AG10803 (cell line): ENCODE results near the gene FNDC10.

Source experiments
- DNase-seq: peaks from one replicate; pipeline ENCODE4 v3.0.0; 2010; ENCODE audit warnings: low read depth
- H3K4me3 ChIP-seq: 2 replicates; pipeline ENCODE4 v1.5.1; 2011; ENCODE audit warnings: mild to moderate bottlenecking, low read length, control low read depth
- CTCF ChIP-seq: conservative IDR thresholded peaks from 2 replicates; pipeline ENCODE4 v1.5.1; 2011; ENCODE audit warnings: mild to moderate bottlenecking, low read length, control low read depth, inconsistent platforms

FNDC10 gene

GRCh38 chr1:1619917-1620361 lies 20.0 kb upstream of the FNDC10 start:
- DNase-seq = no peak
- peak; percentile 14; the same call in 1 of the 2 replicates for TF ChIP-seq CTCF

GRCh38 chr1:1618396-1619068 lies 18.6 kb upstream of the FNDC10 start:
- no peak overlapping the region for H3K4me3 ChIP-seq
- no peak for DNase-seq

More at GRCh38 chr1:1619917-1620361, 20.0 kb upstream of the FNDC10 start:
- H3K4me3 ChIP-seq = no peak overlapping the region

GRCh38 chr1:1617925-1618324 lies 18.0 kb upstream of the FNDC10 start:
- no peak for TF ChIP-seq CTCF
- no peak overlapping the region; the same call in 1 of the 2 replicates for H3K4me3 ChIP-seq
- no peak for DNase-seq

More at GRCh38 chr1:1618396-1619068, 18.6 kb upstream of the FNDC10 start:
- TF ChIP-seq CTCF = no peak

- no peak overlapping the region for H3K4me3 ChIP-seq
These were observed 17.6 kb upstream of the FNDC10 start for GRCh38 chr1:1617516-1617915.

GRCh38 chr1:1616838-1617237 lies 16.9 kb upstream of the FNDC10 start:
- H3K4me3 ChIP-seq = peak overlapping the region; percentile 71
- DNase-seq = no peak
- TF ChIP-seq CTCF = no peak

More at GRCh38 chr1:1617516-1617915, 17.6 kb upstream of the FNDC10 start:
- TF ChIP-seq CTCF = no peak
- DNase-seq = no peak

GRCh38 chr1:1616045-1616790 lies 16.3 kb upstream of the FNDC10 start:
- peak; percentile 35 for DNase-seq
- peak overlapping the region; percentile 71 for H3K4me3 ChIP-seq
- no peak for TF ChIP-seq CTCF
